ENCODE measurements around the gene SLC10A1.
"Not testable (repeated sequence)": the region's sequence is repeated elsewhere in the genome, so short reads cannot be mapped to it uniquely, and the experiment has no call there.

SLC10A1 gene

DNA sequence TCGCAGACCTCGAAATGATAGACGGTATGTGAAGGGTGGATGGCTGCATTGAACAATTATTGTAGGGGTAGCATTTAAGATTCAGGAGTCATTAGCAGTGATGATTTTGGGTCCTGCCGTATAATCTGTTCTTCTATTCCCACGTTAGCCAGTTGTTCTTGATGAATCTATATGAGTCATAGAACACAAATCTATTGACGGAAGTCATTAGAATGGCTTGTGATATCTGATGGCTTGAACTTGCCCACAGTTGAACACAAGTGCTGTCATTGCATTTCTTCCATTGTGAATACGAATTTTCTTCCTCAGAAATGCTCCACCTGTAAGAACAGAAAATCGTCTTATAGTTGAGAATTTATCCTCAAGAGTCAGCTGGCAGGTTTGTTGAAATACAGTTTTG is 28.2 kb downstream of the SLC10A1 start:
- no peak for FAIRE-seq

DNA sequence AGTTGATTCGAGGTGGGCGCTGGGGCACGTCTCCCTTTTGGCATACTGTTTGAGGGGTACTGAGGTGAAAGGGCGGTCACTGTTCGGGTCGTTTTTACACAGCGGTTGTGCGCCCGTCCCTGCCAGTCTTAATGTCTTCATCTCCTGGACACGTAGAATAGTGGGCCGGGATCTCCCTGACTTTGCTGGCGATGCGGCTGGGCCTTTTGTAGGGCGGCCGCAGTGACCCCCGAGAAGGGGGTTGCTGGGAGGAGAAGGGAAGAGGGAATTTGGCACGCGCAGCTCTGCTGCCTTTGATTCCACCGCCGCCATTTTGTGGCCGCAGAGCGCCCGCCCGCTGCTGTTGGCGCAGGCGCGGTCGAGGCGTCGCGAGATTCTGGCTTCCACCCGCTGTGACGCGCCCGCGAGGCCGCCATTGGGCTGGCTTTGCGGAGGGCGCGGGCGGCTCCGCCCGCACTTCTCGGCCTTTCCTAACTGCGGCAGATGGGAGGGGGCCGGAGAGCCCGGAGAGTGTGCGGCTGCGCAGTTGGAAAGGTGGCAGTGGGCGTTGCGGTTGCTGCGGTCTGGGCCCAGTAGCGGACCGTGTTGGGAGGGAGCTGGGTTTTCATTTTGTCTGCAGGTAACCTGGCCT is 29.6 kb downstream of the SLC10A1 start:
- FAIRE-seq = no peak

DNA sequence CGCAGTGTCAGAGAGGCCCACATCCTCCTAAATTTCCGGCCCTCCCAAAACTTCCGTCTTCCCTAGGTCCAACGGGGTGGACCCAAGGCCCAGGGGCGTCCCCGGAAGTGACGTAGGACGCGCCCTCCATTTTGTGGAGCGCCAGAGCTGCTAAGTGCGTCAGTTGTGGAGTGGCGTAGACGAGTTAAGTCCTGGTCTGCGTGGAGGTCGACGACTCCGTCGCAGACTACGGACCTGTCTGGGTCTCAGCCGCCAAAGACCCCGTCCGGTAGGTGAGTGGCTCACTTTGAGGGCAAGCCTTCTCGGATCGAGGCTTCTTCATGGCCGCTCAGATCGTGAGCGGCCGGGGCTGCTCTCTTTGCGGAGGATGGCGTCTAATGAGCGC is 30.1 kb downstream of the SLC10A1 start, which contains the start of gene SRSF5:
Gene SRSF5 (plus strand): TSS at position 159 of the 385 bp plus-strand sequence. CDS start 1,015 bp downstream, outside the sequence.
- FAIRE-seq = peak; percentile 63

DNA sequence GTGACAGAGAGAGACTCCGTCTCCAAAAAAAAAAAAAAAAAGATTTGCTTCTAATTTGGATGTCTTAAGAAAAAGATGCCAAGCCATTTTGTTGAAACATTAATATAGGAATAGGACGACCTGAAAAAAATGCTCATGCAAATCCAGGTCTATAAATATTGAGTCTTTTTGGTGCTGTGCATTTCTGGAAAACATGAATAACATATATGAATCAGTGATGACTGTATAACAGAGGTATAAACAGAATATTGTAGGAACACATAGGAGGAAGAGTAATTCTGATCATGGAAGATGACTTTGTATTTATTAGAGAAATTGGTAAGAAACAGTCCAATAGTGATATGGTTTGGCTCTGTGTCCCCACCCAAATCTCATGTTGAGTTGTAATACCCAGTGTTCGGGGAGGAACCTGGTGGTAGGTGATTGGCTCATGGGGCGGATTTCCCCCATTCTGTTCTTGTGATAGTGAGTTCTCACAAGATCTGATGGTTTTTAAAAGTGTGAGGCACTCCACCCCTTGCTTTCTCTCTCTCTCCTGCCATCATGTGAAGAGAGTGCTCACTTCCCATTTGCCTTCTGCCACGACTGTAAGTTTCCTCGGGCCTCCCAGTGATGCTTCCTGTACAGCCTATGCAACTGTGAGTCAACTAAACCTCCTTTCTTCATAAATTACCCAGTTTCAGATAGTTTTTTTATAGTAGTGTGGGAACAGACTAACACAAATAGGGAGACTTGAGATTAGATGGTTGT is 33.1 kb downstream of the SLC10A1 start:
- FAIRE-seq = no peak

DNA sequence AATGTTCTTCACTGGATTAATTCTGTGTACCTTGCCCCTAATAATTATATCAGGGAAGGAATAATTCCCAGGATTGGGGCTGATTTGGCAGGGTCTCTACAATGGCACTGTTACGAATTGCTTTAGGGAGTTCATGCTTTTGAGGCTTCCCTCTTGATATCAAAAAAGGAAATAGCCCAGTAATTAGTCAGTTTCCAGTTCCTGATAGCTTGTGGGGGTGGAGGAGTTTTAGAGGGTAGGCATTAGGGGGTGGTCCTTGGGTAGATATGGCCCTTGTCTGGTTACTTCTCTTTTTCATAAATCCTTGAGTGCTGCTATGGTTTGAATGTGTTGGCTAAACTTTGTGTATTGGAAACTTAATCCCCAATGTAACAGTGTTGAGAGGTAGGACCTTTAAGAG is 36.2 kb downstream of the SLC10A1 start:
- no peak for FAIRE-seq

DNA sequence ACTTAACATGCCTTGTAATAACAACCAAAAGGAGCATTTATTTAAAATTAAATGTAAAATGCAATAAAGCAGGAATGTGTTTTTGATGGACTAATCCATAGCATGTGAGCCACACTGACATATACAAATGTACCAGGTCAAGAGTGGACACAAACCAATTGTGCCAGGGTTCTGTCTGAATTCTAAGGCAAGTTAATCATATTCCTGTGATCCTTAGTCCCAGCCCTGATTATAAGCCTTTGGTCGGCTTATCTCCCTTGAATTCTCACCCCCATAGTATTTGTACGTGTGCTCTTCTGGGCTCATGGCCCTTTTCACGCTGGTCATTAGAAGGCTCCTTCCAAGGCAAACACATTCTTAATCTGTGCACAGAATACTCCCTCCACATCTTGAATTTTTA is 40.7 kb downstream of the SLC10A1 start:
- FAIRE-seq = no peak

DNA sequence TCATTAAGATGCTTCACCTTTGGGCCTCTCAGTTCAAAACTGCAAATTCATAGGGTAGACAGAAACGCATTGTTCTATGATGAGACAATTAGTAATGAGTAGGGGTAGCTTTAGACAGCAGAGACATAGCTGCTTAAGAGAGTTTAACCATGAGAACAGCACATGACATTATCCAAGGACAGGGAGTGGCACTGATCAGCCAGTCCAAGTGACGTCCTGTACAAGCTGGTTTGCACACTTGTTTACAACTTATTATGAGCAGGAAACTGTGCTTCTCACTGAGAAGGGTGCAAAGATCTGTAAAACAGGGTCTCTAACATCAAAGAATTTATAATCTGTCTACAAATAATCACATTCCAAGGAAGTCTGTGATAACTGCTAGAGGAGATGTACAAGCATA is 41.3 kb downstream of the SLC10A1 start:
- no peak for FAIRE-seq

DNA sequence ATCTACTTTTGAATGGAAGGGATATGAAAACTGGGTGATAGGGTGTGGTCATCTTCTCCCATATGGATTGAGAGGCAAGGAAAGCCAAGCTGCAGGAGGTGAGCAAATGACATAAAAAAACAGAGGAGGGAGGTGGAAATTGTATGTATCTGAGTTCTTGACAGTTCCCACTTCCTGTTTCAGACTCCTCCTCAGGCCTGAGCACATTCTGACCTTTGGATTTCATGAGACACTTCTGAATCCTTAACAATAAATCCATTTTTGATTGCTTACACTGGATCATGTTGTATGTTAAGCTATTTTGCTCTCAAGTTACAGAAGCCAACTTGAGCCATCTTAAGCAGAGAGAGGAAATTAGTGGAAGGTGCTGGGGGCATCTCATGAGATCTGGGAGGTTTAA is 41.7 kb downstream of the SLC10A1 start:
- no peak for FAIRE-seq

DNA sequence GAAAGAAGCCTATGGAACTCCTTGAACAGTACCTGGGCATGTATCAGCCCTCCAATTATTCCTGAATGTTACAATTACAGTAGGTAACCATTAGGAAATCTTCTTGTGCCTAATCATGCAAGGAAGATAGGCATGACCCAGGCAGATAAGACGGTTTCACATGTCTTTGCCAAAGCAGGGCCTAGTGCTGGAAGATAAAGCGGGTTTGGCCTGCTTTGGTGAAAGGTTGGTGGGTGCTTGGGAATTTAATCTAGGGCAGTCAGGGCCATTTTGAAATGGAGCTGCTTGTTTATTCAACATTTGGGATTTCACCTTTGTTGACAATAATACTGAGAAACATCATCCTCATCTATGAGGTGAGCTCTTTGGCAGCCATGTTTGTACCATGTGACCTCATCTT is 42.6 kb downstream of the SLC10A1 start:
- FAIRE-seq = no peak

DNA sequence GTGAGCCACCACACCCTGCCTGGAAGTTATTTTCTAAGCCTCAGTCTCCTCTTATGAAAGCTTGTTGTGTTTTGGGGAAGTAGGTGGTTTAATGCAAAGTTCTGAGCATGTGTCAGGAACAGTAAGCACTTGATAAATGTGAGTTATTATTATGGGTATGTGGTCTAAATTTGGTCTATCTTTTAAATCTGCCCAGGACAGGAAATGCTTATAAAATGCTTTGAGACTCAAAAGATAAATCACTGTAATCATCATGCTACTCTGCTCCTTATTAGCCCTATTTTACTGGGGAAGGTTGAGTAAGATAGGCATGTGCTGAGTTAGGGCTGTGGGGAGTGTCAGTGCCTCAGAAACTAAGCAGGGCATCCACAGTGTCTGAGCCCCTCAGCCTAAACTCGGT is 43.2 kb downstream of the SLC10A1 start:
- FAIRE-seq = no peak

DNA sequence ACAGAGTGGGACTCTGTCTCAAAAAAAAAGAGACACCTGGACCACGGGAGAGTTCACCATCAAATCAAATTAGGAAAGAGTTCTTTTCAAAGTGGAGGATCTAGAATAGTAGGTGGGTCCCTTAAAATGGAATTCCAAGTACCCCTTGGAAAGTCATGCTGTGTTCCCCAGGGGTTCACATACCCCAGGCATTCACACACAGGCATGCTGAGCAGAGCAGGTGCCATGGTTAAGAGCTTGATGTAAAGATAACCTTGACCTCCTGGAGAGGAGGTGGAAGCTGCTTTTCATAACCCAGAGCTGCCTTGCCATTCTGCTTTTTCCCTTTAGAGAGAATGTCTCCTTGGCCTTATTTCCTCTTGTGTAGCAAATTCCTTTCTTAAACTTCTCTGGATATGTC is 44.3 kb downstream of the SLC10A1 start:
- FAIRE-seq = no peak

DNA sequence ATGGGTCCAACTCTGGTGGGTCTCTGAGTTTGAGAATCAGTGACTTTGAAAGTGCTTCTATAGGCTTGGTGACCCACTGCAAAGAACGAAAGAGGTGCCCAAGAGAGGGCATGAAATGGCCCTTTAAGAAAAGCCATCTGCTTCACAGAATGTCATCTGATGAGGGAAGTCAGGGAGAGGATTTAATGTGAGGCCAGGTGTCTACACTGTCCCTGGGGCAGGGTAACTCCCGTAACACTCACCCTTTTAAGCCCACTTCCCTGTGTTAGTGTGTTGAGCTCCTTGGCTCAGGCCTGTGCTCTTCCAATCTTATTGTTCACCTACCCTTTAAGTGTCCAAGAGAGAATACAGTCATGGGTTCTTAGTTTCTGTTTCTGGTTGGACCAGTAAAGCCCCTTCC is 46.5 kb downstream of the SLC10A1 start:
- FAIRE-seq = no peak

DNA sequence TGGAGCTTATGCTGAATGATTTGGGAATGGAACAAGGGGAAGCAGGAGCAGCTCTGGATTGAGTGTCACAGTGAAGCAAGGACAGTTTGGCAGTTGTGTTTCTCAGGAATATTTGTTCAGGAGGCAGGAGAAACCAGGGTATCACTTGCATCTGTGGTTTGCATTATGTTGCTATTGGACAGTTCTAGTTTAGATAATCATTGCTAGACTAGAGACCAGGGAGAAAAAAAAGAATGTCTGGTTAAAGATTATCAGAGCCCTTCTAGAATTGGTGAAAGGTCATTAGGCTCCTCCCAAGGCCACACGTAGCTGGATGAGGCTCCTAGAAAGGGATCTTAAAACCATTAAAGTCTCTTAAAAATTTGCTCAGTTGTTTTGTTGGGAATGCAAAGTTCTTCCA is 47.1 kb downstream of the SLC10A1 start:
- FAIRE-seq = no peak

DNA sequence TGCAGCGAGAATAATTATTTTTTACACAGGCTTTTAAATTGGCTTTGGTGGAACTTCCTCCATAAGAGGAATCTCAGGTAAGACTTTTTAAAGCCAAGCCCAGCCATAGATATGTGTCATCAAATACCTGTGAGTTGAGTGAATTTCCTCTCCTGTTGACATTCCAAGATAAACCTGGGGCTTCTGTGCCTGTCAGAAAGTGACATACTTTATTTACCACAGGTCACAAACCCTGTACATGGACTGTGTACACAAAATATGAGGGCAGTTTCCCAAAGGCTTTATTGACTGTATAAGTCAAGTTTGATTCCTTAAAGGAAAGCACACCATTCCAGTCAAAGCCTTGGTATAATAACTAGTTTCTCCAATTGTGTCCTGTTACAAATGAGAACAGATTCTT is 56.0 kb downstream of the SLC10A1 start:
- FAIRE-seq = no peak

DNA sequence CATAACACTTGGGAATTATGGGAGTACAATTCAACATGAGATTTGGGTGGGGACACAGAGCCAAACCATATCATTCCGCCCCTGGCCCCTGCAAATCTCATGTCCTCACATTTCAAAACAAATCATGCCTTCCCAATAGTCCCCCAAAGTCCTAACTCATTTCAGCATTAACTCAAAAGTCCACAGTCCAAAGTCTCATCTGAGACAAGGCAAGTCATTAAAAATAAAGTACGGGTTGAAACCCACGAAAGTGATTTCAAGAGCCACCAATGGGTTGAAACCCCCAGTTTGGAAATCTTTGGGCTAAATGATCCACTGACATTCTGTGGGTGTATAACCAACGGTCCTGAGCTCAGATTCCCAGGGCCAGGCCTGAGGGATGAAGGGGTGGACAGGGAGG is 60.6 kb downstream of the SLC10A1 start:
- not testable (repeated sequence) for FAIRE-seq

DNA sequence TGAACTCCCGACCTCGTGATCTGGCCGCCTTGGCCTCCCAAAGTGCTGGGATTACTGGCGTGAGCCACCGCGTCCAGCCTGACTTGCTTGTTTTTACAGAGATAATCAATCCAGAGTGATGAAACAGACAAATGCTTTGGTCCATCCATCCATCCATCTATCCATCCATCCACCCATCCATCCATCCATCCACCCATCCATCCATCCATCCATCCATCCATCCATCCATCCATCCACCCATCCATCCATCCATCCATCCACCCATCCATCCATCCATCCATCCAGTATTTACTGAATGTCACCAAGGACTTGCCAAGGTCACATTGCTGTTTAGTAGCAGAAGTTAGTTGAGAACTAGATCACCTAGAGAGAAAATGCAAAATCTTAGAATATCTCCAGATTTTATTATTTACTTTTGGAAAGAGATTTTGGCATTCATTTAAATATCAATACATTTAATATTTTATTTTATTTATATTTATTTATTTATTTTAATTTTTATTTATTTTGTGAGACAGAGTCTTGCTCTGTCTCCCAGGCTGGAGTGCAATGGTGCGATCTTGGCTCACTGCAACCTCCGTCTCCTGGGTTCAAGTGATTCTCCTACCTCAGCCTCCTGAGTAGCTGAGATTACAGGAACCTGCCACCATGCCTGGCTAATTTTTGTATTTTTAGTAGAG is 65.0 kb downstream of the SLC10A1 start:
- not testable (repeated sequence) for FAIRE-seq

DNA sequence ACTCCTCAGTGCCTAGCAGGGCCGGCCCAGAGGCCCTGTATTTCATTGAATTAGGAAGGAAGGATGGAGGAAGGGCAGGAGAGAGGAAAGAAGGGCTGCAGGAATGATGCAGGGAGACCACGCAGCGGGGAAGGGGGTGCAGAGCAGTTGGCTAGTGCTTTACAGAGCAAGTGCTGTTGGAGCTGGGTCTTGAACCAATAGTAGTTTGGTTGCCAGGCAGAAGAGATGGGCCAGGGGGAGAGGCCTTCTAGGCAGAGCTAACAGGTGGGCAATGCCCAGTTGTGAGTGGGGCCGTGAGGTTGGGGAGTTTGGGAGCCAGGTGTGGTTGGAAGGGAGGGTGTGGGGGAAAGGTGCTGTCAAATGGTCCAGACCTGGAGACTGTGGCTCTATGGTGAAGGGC is 69.2 kb downstream of the SLC10A1 start:
- no peak for FAIRE-seq

DNA sequence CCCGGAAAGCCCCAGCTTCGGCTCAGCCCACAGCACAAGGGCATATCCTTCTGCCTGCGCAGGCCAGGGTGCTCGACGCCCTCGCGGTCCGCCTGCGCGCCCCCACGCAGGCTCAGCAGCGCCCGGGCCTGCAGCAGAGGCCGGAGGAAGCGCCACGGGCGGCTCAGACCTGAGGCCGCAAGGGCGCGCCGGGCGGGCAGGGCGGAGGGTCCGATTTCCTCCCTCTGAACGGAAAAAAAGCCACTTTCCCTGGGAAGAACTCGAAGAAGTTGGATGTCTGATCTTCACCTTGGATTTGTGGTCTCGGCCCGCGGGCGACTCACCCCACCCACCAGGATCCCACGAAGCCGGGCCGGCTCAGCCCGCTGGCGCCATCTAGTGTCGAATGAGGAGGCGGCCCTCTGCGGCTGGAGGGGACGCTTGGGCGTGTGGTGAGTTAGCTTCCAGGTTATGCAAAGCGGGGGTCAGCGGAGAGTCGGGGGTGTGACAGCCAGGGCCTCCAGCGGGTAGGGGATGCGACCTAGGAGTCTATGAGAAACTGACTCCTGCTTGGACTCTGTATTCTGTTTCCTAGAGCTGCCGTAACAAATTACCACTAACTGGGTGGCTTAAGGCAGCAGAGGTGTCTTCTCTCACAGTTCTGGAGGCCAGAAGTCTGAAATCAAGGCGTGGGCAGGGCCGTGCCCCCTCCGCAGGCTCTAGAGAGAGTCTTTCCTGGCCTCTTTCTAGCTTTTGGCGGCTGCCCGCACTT is 70.1 kb downstream of the SLC10A1 start:
- no peak for FAIRE-seq
